H1 (cell line): Measurements from ENCODE around the gene SPEM1. TPM values are rescaled to one million over a fixed set of nuclear protein-coding genes. Genes with fewer than 3 reads are reported as not detected.

Experiments
- CTCF ChIA-PET: fragments of 300-600 bp; sonication (Branson Sonifier 250); formaldehyde crosslinking; loops from one replicate; lab custom pipeline; 2021; ENCODE audit not compliant: partially characterized antibody; lab: Charles Lee
- POLR2A ChIA-PET: fragments of 300-600 bp; sonication (Branson Sonifier 250); formaldehyde crosslinking; loops from one replicate; lab custom pipeline; 2021; ENCODE audit warnings: inconsistent platforms; ENCODE audit not compliant: partially characterized antibody; lab: Charles Lee
- DNase-seq, 2 experiments: peaks; one replicate each; pipeline versions ENCODE4 v3.0.0 to v3.0.0-alpha.2; 2010 to 2022; ENCODE audit warnings: low spot score in 2 of 2, low read depth in 1 of 2, mixed read lengths in 1 of 2
- FAIRE-seq: peaks from 2 replicates; lab custom pipeline; 2011; peaks lifted over from hg19 to GRCh38; lab: Jason Lieb, UNC
- H2AFZ ChIP-seq: 2 replicates; pipeline ENCODE4 v1.8.1; 2012; ENCODE audit warnings: low read length, inconsistent platforms
- H2AK5ac ChIP-seq: 2 replicates; pipeline ENCODE4 v1.6.1; 2013; ENCODE audit warnings: low read depth, low read length
- H2BK120ac ChIP-seq: replicated peaks from 2 replicates; pipeline ENCODE3; 2013; ENCODE audit warnings: low read depth, low read length, inconsistent platforms
- H2BK12ac ChIP-seq: 2 replicates; pipeline ENCODE4 v1.6.1; 2013; ENCODE audit warnings: low read depth, low read length
- H2BK15ac ChIP-seq: 2 replicates; pipeline ENCODE4 v1.6.1; 2013; ENCODE audit warnings: low read length
- H2BK20ac ChIP-seq: 2 replicates; pipeline ENCODE4 v1.6.1; 2013; ENCODE audit warnings: low read length
- H2BK5ac ChIP-seq: 2 replicates; pipeline ENCODE4 v1.6.1; 2013; ENCODE audit warnings: low read depth, low read length
- H3K14ac ChIP-seq: 2 replicates; pipeline ENCODE4 v1.6.1; 2013; ENCODE audit warnings: inconsistent platforms; ENCODE audit not compliant: insufficient read length
- H3K18ac ChIP-seq: 2 replicates; pipeline ENCODE4 v1.6.1; 2013; ENCODE audit warnings: low read length; ENCODE audit errors: extremely low read depth
- H3K23ac ChIP-seq: 2 replicates; pipeline ENCODE4 v1.6.1; 2013; ENCODE audit warnings: inconsistent platforms; ENCODE audit not compliant: insufficient read length
- H3K23me2 ChIP-seq: 2 replicates; pipeline ENCODE4 v1.6.1; 2013; ENCODE audit warnings: low read depth, low read length
- H3K27ac ChIP-seq: 2 replicates; pipeline ENCODE4 v1.6.1; 2011; ENCODE audit warnings: low read depth, low read length, inconsistent platforms
- H3K27me3 ChIP-seq, 4 experiments: replicated peaks in 1 of 4; 1 replicate in 1 of 4; 2 replicates in 3 of 4; pipeline versions ENCODE4 v1.6.1 to v1.8.1; 2011 to 2013; ENCODE audit warnings: low read length in 3 of 4, mild to moderate bottlenecking in 3 of 4, inconsistent platforms in 2 of 4, mixed read lengths in 2 of 4, moderate library complexity in 1 of 4; ENCODE audit not compliant: control insufficient read depth in 3 of 4, insufficient read depth in 3 of 4; ENCODE audit errors: extremely low read depth in 1 of 4
- H3K36me3 ChIP-seq, 4 experiments: 2 replicates each; pipeline versions ENCODE4 v1.6.1 to v1.8.1; 2011 to 2013; ENCODE audit warnings: mild to moderate bottlenecking in 4 of 4, low read length in 3 of 4, moderate library complexity in 2 of 4, control low read depth in 1 of 4, inconsistent platforms in 1 of 4; ENCODE audit not compliant: insufficient read depth in 4 of 4, control insufficient read depth in 2 of 4
- H3K4ac ChIP-seq: replicated peaks from 2 replicates; pipeline ENCODE3; 2013; ENCODE audit warnings: low read length, low read depth, mixed read lengths, inconsistent platforms; ENCODE audit not compliant: insufficient read length
- H3K4me1 ChIP-seq, 4 experiments: replicated peaks in 1 of 4; 1 replicate in 1 of 4; 2 replicates in 3 of 4; pipeline versions ENCODE4 v1.6.1 to v1.8.1; 2011 to 2013; ENCODE audit warnings: low read length in 3 of 4, inconsistent platforms in 2 of 4, mixed read lengths in 1 of 4; ENCODE audit not compliant: insufficient read depth in 4 of 4, control insufficient read depth in 3 of 4
- H3K4me2 ChIP-seq, 2 experiments: 2 replicates each; pipeline versions ENCODE4 v1.6.1 to v1.8.1; 2011 to 2013; ENCODE audit warnings: low read depth in 2 of 2, low read length in 2 of 2, control low read depth in 1 of 2, inconsistent platforms in 1 of 2, mild to moderate bottlenecking in 1 of 2; ENCODE audit not compliant: insufficient read depth in 1 of 2
- H3K4me3 ChIP-seq, 4 experiments: fragments of 200-600, 300-600 bp in 1 of 4; sonication (generic), shearing (Covaris generic), sonication (Bioruptor Twin) in 1 of 4; 2 replicates each; pipeline versions ENCODE4 v1.5.1 to v1.8.1; 2011 to 2016; ENCODE audit warnings: low read length in 4 of 4, low read depth in 3 of 4, control low read depth in 2 of 4, inconsistent platforms in 2 of 4, mild to moderate bottlenecking in 2 of 4, mixed read lengths in 1 of 4, moderate library complexity in 1 of 4; ENCODE audit not compliant: insufficient read depth in 2 of 4; ENCODE audit errors: extremely low read depth in 1 of 4
- H3K56ac ChIP-seq: replicated peaks from 2 replicates; pipeline ENCODE3; 2013; ENCODE audit warnings: low read depth, mild to moderate bottlenecking, mixed read lengths, low read length, inconsistent platforms; ENCODE audit not compliant: insufficient read length
- H3K79me1 ChIP-seq: 2 replicates; pipeline ENCODE4 v1.6.1; 2013; ENCODE audit warnings: low read depth, low read length, control low read depth
- H3K79me2 ChIP-seq, 2 experiments: 2 replicates each; pipeline versions ENCODE4 v1.6.1 to v1.8.1; 2012 to 2013; ENCODE audit warnings: low read length in 2 of 2, mild to moderate bottlenecking in 2 of 2, inconsistent platforms in 1 of 2; ENCODE audit not compliant: insufficient read depth in 2 of 2, control insufficient read depth in 1 of 2
- H3K9ac ChIP-seq, 4 experiments: replicated peaks in 1 of 4; 1 replicate in 1 of 4; 2 replicates in 3 of 4; pipeline versions ENCODE4 v1.6.1 to v1.8.1; 2011 to 2013; ENCODE audit warnings: low read depth in 3 of 4, low read length in 3 of 4, control low read depth in 2 of 4, mild to moderate bottlenecking in 2 of 4, moderate library complexity in 2 of 4, inconsistent platforms in 1 of 4; ENCODE audit errors: extremely low read depth in 1 of 4
- H3K9me3 ChIP-seq, 2 experiments: 2 replicates each; pipeline versions ENCODE4 v1.6.1 to v1.8.1; 2012 to 2013; ENCODE audit warnings: mild to moderate bottlenecking in 2 of 2, moderate library complexity in 2 of 2, control low read depth in 1 of 2, inconsistent platforms in 1 of 2, low read depth in 1 of 2, low read length in 1 of 2, mixed read lengths in 1 of 2; ENCODE audit not compliant: insufficient read depth in 2 of 2
- H4K20me1 ChIP-seq, 2 experiments: replicated peaks in 1 of 2; 2 replicates each; pipeline versions ENCODE3 to v1.8.1; 2011 to 2013; ENCODE audit warnings: inconsistent platforms in 2 of 2, low read length in 2 of 2, mild to moderate bottlenecking in 1 of 2; ENCODE audit not compliant: insufficient read depth in 2 of 2, control insufficient read depth in 1 of 2
- H4K5ac ChIP-seq: 2 replicates; pipeline ENCODE4 v1.6.1; 2013; ENCODE audit warnings: low read length, low read depth, mixed read lengths, inconsistent platforms; ENCODE audit not compliant: insufficient read length
- H4K8ac ChIP-seq: 2 replicates; pipeline ENCODE4 v1.8.0; 2013; ENCODE audit warnings: mild to moderate bottlenecking, moderate library complexity, low read length, inconsistent platforms; ENCODE audit not compliant: insufficient read depth; ENCODE audit errors: extremely low read depth
- H4K91ac ChIP-seq: replicated peaks from 2 replicates; pipeline ENCODE3; 2013; ENCODE audit warnings: low read length, mixed read lengths, inconsistent platforms; ENCODE audit not compliant: insufficient read length
- BACH1 ChIP-seq: IDR thresholded peaks from 2 replicates; pipeline ENCODE4 v1.6.1; 2012; ENCODE audit warnings: low read length, improper control_type of control experiment
- BRCA1 ChIP-seq: IDR thresholded peaks from 2 replicates; pipeline ENCODE4 v1.6.1; 2012; ENCODE audit warnings: low read depth, low read length, improper control_type of control experiment
- HDAC2 ChIP-seq, 2 experiments: fragments of 300-600 bp in 1 of 2; sonication (generic) in 1 of 2; IDR thresholded peaks; 2 replicates each; pipeline ENCODE4 v1.6.1; 2011 to 2012; ENCODE audit warnings: low read depth in 2 of 2, low read length in 2 of 2, mild to moderate bottlenecking in 2 of 2, moderate library complexity in 2 of 2, borderline replicate concordance in 1 of 2, inconsistent platforms in 1 of 2
- MAFK ChIP-seq: IDR thresholded peaks from 2 replicates; pipeline ENCODE4 v1.6.1; 2012; ENCODE audit warnings: low read depth, mild to moderate bottlenecking, improper control_type of control experiment, low read length
- POLR2AphosphoS5 ChIP-seq: IDR thresholded peaks from 2 replicates; pipeline ENCODE4 v1.6.1; 2011; ENCODE audit warnings: low read depth, low read length
- SIRT6 ChIP-seq: IDR thresholded peaks from one replicate; pipeline ENCODE4 v1.7.1; 2012; ENCODE audit warnings: low read length, inconsistent platforms
- SP2 ChIP-seq: IDR thresholded peaks from 2 replicates; pipeline ENCODE4 v1.6.1; 2012; ENCODE audit warnings: mild to moderate bottlenecking, low read length, inconsistent platforms
- TCF12 ChIP-seq: IDR thresholded peaks from 2 replicates; pipeline ENCODE4 v1.6.1; 2011; ENCODE audit warnings: low read depth, mild to moderate bottlenecking, low read length
- USF2 ChIP-seq: IDR thresholded peaks from 2 replicates; pipeline ENCODE4 v1.6.1; 2011; ENCODE audit warnings: low read length, improper control_type of control experiment
- ZNF274 ChIP-seq: IDR thresholded peaks from 2 replicates; pipeline ENCODE4 v1.7.0; 2012; ENCODE audit warnings: low read length, borderline replicate concordance; ENCODE audit errors: extremely low read depth
- WGBS, 2 experiments: shearing (Covaris generic) in 1 of 2; methylation state at CpG; one replicate each; pipeline versions ENCODE4 v1.1.6 to v1.1.7; 2013 to 2015; ENCODE audit warnings: low lambda C conversion rate in 2 of 2, mixed read lengths in 2 of 2, inconsistent platforms in 1 of 2, low coverage in 1 of 2, missing lambda C conversion rate in 1 of 2; ENCODE audit not compliant: insufficient replicate concordance in 2 of 2, insufficient coverage in 1 of 2, insufficient read length in 1 of 2; ENCODE audit errors: extremely low coverage in 1 of 2, missing lambda C conversion rate in 1 of 2; 5-methylcytosine and 5-hydroxymethylcytosine counted together
- polyA plus RNA-seq, 7 experiments: library from polyadenylated mRNA; depleted of rRNA in 3 of 7; stranded (reverse) in 5 of 7; unstranded in 2 of 7; fragments of >200 nt in 5 of 7; fragments of 200-250 nt in 2 of 7; gene quantifications; 1 replicate in 5 of 7; 2 replicates in 1 of 7; 4 replicates in 1 of 7; pipeline versions ENCODE4 v1.2.1 to v1.2.3, GENCODE V29; 2011 to 2013; ENCODE audit warnings: missing spikeins in 2 of 7, mixed read lengths in 2 of 7
- total RNA-seq: library from RNA; stranded (reverse); fragmentation: NEBNext Ultra II Directional; extraction: Animal tissue kit (Norgen Biotek cat#: 25700); gene quantifications from 2 replicates; pipeline ENCODE4 v1.2.1, GENCODE V29; 2021

SPEM1 gene
- total and polyA plus RNA-seq, 2 of the 8 experiments (the other 6 are each of a cell fraction or from before 2014, with no cell fraction given), result not detected

GRCh38 chr17:7380855-7381683, 39.1 kb upstream of the SPEM1 start, which contains the start of gene TNK1:
Gene TNK1 (plus strand): TSS chr17:7381089. CDS start chr17:7382927, 1,838 bp downstream.
- H2AFZ ChIP-seq, result peak within 1 kb of the TSS; percentile 73; the same call in 1 of the 2 replicates
- POLR2A ChIA-PET, result interaction anchor here (0.7 to 1.7 kb wide), 20 partner anchors 7 to 270 kb away, joined by 3 to 6 read pairs (median 4); partner anchors contain the start of genes ATP1B2, PLSCR3, TMEM95 and ZBTB4
- TF ChIP-seq BRCA1, result no peak
- TF ChIP-seq SP2, result no peak
- no peak for TF ChIP-seq USF2
- TF ChIP-seq MAFK, result no peak
- TF ChIP-seq HDAC2 (IDR thresholded peaks at IDR 0.05; ENCODE audit: borderline replicate concordance in 1 of 2, low read depth in 2 of 2, low read length in 2 of 2), result no peak
- TF ChIP-seq BACH1, result no peak
- no peak for TF ChIP-seq POLR2AphosphoS5
- TF ChIP-seq ZNF274, result no peak
- TF ChIP-seq TCF12, result no peak
- TF ChIP-seq SIRT6, result no peak

More at GRCh38 chr17:7380855-7381683, 39.1 kb upstream of the SPEM1 start, which contains the start of gene TNK1:
- Histone ChIP-seq H3K9ac (peak within 1 kb of the TSS in 2 of 4 experiments; percentile 40 to 43; a peak in 2 of 7 replicates), H3K4me1 (peaks cover 0 to 17% (median 10%) of the 10 kb centered on the region in 4 experiments; a peak in 6 of 7 replicates), H3K4me3 (peak within 1 kb of the TSS; percentile 37 to 72 (median 56)), H3K18ac (peak within 1 kb of the TSS; percentile 87), H3K56ac (no peak within 1 kb of the TSS), H3K79me1 (peaks cover 3% of the 10 kb centered on the region; the same call in 1 of the 2 replicates), H3K4me2 (peak within 1 kb of the TSS; percentile 66 to 83), H3K4ac (no peak within 1 kb of the TSS), H2AK5ac (no peak within 1 kb of the TSS), H3K27me3 (peaks cover 0 to 39% (median 29%) of the 10 kb centered on the region in 4 experiments; a peak in 6 of 7 replicates), H2BK120ac (no peak within 1 kb of the TSS), H3K23me2 (peaks cover 12% of the 10 kb centered on the region; the same call in 1 of the 2 replicates), H2BK5ac (peak within 1 kb of the TSS; percentile 44; the same call in 1 of the 2 replicates), H4K91ac (no peak within 1 kb of the TSS), H4K8ac (peak within 1 kb of the TSS; percentile 59), H2BK15ac (peak within 1 kb of the TSS; percentile 88; the same call in 1 of the 2 replicates), H2BK12ac (peak within 1 kb of the TSS; percentile 82; the same call in 1 of the 2 replicates), H3K27ac (no peak within 1 kb of the TSS), H3K79me2 (no peaks in the 10 kb centered on the region), H3K23ac (no peak within 1 kb of the TSS), H4K5ac (peak within 1 kb of the TSS; percentile 21), H3K36me3 (no peaks in the 10 kb centered on the region), H2BK20ac (no peak within 1 kb of the TSS), H3K9me3 (peaks cover 0 to 7% of the 10 kb centered on the region in 2 experiments; a peak in 1 of 4 replicates), H3K14ac (no peak within 1 kb of the TSS), H4K20me1 (peaks cover 0 to 8% of the 10 kb centered on the region in 2 experiments)
- CTCF ChIA-PET, result interaction anchor here (0.6 to 1.5 kb wide), 7 partner anchors 18 to 180 kb away, joined by 3 to 4 read pairs (median 3); partner anchors contain the start of genes NEURL4 and TMEM256
- DNase-seq (peak in 1 of 2 experiments; percentile 82), FAIRE-seq (peak; percentile 45)
- 4% methylated on average over 29 of the region's 52 CpGs; no CpG with 5 or more reads in 1 of the 2 experiments for WGBS, 2 experiments
